Loucy (cell line): ENCODE results near the gene NUDT1.

ENCODE experiments used
- EZH2phosphoT487 ChIP-seq: fragments of 200-600 bp; IDR thresholded peaks from 2 replicates; pipeline ENCODE4 v1.6.1; 2018; ENCODE audit warnings: antibody characterized with exemption, mild to moderate bottlenecking, moderate library complexity, borderline replicate concordance
- TF ChIP-seq, protein P1 (sequence below): fragments of 200-600 bp; sonication (generic); conservative IDR thresholded peaks from 2 replicates; pipeline ENCODE4 v1.5.1; 2014; ENCODE audit warnings: mild to moderate bottlenecking, antibody characterized with exemption, low read length

DNA sequence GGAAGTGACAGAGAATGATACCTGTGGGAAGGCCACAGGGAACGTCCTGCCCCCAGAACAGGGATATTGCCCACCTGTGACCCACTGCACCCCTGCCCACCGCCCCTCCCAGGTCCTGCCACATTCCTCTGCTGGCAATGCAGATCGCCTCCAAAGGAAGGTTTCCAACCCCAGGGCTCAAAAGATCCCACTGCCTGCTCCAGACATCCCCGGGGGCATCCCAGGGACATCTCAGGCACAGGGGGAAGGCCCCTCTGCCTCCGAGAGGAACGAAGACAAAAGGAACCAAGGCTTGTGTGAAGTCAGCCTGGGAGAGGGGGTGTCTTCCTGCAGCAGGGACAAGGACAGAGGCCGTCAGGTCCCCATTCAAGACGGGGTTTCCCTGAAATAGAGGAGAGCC, 28.5 kb downstream of the NUDT1 start:
- TF ChIP-seq, protein P1, sequence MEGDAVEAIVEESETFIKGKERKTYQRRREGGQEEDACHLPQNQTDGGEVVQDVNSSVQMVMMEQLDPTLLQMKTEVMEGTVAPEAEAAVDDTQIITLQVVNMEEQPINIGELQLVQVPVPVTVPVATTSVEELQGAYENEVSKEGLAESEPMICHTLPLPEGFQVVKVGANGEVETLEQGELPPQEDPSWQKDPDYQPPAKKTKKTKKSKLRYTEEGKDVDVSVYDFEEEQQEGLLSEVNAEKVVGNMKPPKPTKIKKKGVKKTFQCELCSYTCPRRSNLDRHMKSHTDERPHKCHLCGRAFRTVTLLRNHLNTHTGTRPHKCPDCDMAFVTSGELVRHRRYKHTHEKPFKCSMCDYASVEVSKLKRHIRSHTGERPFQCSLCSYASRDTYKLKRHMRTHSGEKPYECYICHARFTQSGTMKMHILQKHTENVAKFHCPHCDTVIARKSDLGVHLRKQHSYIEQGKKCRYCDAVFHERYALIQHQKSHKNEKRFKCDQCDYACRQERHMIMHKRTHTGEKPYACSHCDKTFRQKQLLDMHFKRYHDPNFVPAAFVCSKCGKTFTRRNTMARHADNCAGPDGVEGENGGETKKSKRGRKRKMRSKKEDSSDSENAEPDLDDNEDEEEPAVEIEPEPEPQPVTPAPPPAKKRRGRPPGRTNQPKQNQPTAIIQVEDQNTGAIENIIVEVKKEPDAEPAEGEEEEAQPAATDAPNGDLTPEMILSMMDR, result no peak
- TF ChIP-seq EZH2phosphoT487, result no peak
